Ishikawa (cell line): ENCODE data around the gene DGKZ.

ENCODE experiments used
- CEBPB ChIP-seq: IDR thresholded peaks from 2 replicates; pipeline ENCODE4 v1.6.1; 2012
- CREB1 ChIP-seq: IDR thresholded peaks from 2 replicates; pipeline ENCODE4 v1.6.1; 2012; ENCODE audit warnings: low read depth
- EGR1 ChIP-seq: IDR thresholded peaks from 2 replicates; pipeline ENCODE4 v1.6.1; 2012
- EP300 ChIP-seq: IDR thresholded peaks from 2 replicates; pipeline ENCODE4 v1.6.1; 2012; ENCODE audit warnings: borderline replicate concordance
- FOXM1 ChIP-seq: IDR thresholded peaks from 2 replicates; pipeline ENCODE4 v1.6.1; 2012; ENCODE audit warnings: low read depth, borderline replicate concordance
- NFIC ChIP-seq: IDR thresholded peaks from 2 replicates; pipeline ENCODE4 v1.6.1; 2012
- RAD21 ChIP-seq: IDR thresholded peaks from 2 replicates; pipeline ENCODE4 v1.6.1; 2012; ENCODE audit warnings: low read depth
- TAF1 ChIP-seq: IDR thresholded peaks from 2 replicates; pipeline ENCODE4 v1.6.1; 2012; ENCODE audit warnings: low read depth, mild to moderate bottlenecking
- TCF12 ChIP-seq: IDR thresholded peaks from 2 replicates; pipeline ENCODE4 v1.6.1; 2012; ENCODE audit warnings: low read depth
- TEAD4 ChIP-seq: IDR thresholded peaks from 2 replicates; pipeline ENCODE4 v1.6.1; 2012
- YY1 ChIP-seq: IDR thresholded peaks from 2 replicates; pipeline ENCODE4 v1.6.1; 2012; ENCODE audit warnings: low read depth
- ZBTB7A ChIP-seq: IDR thresholded peaks from 2 replicates; pipeline ENCODE4 v1.6.1; 2012; ENCODE audit warnings: low read depth
- TF ChIP-seq, protein P1 (sequence below): IDR thresholded peaks from 2 replicates; pipeline ENCODE4 v1.6.1; 2012
- TF ChIP-seq, protein P2 (sequence below): IDR thresholded peaks from 2 replicates; pipeline ENCODE4 v1.6.1; 2012; ENCODE audit warnings: low read depth, mild to moderate bottlenecking
- TF ChIP-seq, protein P3 (sequence below): IDR thresholded peaks from 2 replicates; pipeline ENCODE4 v1.6.1; 2012

Gene DGKZ

DNA sequence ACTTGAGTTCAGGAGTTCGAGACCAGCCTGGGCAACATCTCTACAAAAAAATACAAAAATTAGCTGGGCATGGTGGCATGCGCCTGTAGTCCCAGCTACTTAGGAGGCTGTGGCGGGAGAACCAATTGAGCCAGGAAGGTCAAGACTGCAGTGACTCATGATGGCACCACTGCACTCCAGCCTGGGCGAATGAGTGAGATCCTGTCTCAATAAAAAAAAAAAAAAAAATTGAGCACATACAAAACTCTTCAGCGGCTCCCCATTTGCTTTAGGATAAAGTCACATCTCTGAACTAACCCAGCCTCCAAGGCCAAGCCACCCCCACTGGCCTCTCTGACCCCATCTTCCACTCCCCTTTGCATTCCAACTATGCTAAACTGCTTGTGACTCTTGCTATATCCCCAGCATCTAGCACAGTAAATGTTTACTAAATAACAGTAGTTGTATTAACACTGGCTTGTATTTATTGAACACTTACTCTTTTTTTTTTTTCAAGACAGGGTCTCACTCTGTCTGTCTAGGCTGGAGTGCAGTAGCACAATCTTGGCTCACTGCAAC is 40.9 kb upstream of the DGKZ start:
- TF ChIP-seq, protein P1, sequence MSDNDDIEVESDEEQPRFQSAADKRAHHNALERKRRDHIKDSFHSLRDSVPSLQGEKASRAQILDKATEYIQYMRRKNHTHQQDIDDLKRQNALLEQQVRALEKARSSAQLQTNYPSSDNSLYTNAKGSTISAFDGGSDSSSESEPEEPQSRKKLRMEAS: no peak
- no peak for TF ChIP-seq ZBTB7A
- TF ChIP-seq TAF1: no peak
- TF ChIP-seq CREB1: no peak

DNA sequence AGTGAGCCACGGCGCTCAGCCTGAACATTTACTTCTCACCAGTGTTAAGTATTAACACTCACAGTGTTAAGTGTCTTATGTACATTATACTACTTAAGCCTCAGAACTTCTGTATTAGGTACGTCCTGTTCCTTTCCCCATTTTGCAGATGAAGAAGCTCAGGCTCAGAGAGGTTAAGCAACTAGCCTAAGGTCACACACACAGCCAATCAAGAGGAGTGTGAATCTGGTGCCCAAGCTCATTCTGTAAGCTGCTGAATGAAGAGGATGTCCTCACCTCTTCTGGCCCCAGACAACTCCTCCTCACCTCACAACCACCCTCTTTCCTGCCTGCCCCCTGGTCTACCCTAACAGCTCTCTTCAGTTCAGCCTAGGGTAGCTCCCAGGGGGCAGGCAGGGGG is 39.9 kb upstream of the DGKZ start:
- no peak for TF ChIP-seq NFIC
- TF ChIP-seq EP300: no peak
- no peak for TF ChIP-seq EGR1
- no peak for TF ChIP-seq TCF12
- no peak for TF ChIP-seq FOXM1
- TF ChIP-seq, protein P2, sequence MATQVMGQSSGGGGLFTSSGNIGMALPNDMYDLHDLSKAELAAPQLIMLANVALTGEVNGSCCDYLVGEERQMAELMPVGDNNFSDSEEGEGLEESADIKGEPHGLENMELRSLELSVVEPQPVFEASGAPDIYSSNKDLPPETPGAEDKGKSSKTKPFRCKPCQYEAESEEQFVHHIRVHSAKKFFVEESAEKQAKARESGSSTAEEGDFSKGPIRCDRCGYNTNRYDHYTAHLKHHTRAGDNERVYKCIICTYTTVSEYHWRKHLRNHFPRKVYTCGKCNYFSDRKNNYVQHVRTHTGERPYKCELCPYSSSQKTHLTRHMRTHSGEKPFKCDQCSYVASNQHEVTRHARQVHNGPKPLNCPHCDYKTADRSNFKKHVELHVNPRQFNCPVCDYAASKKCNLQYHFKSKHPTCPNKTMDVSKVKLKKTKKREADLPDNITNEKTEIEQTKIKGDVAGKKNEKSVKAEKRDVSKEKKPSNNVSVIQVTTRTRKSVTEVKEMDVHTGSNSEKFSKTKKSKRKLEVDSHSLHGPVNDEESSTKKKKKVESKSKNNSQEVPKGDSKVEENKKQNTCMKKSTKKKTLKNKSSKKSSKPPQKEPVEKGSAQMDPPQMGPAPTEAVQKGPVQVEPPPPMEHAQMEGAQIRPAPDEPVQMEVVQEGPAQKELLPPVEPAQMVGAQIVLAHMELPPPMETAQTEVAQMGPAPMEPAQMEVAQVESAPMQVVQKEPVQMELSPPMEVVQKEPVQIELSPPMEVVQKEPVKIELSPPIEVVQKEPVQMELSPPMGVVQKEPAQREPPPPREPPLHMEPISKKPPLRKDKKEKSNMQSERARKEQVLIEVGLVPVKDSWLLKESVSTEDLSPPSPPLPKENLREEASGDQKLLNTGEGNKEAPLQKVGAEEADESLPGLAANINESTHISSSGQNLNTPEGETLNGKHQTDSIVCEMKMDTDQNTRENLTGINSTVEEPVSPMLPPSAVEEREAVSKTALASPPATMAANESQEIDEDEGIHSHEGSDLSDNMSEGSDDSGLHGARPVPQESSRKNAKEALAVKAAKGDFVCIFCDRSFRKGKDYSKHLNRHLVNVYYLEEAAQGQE: no peak

GRCh38 chr11:46307785-46308341 is 39.4 kb upstream of the DGKZ start:
- TF ChIP-seq TEAD4 (no peak), RAD21 (no peak), EP300 (no peak), NFIC (no peak), FOXM1 (no peak), TAF1 (no peak), YY1 (no peak), CEBPB (no peak), ZBTB7A (no peak), CREB1 (no peak)
- TF ChIP-seq, protein P1: no peak

DNA sequence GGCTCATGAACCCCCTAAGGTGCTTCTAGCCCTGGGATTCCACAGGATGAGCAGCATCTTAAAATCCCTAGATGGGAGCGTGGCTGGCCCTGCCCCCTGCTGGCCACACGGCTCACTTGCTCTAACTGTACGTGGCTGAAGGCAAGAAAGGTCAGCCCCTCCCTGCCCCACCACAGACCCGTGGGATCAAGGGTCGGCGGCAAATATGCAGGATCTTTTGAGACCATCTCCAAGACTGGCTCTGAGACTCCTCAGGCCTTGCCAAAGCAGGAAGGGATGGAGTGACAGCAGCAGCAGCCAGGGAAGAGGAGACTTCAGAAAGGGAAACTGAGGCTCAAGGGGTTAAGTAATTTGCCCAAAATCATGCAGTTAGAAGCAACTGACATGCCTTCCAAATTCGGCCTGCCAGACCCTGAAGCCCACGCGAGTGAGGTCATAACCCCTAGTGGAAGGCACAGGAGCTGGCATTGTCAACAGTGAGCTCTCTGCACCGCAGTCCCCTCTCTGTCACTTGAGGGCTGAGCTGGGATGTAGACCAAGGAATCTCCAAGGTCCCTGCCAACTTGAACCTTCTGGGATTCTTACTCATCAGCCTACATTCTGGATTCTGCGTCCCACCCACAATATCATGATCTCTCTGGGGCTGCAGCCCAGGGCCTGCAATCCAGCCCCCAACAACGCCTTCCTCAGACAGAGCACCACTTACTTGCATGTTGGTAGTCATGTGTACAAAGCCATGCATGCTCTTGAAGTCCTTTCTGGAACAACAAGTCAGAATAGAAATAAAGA is 38.4 kb upstream of the DGKZ start:
- no peak for TF ChIP-seq EGR1
- TF ChIP-seq ZBTB7A: no peak
- no peak for TF ChIP-seq NFIC
- no peak for TF ChIP-seq CREB1
- TF ChIP-seq TEAD4: no peak
- TF ChIP-seq, protein P1: no peak
- TF ChIP-seq FOXM1: no peak
- TF ChIP-seq TAF1: no peak
- TF ChIP-seq RAD21: peak; percentile 90

GRCh38 chr11:46309814-46310259 is 37.4 kb upstream of the DGKZ start:
- TF ChIP-seq, protein P1: no peak
- TF ChIP-seq YY1: no peak
- no peak for TF ChIP-seq CEBPB
- TF ChIP-seq TAF1: no peak
- no peak for TF ChIP-seq EGR1
- TF ChIP-seq, protein P3, sequence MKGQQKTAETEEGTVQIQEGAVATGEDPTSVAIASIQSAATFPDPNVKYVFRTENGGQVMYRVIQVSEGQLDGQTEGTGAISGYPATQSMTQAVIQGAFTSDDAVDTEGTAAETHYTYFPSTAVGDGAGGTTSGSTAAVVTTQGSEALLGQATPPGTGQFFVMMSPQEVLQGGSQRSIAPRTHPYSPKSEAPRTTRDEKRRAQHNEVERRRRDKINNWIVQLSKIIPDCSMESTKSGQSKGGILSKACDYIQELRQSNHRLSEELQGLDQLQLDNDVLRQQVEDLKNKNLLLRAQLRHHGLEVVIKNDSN: no peak
- no peak for TF ChIP-seq EP300
- TF ChIP-seq TEAD4: no peak
- no peak for TF ChIP-seq TCF12
- TF ChIP-seq NFIC: no peak
- TF ChIP-seq CREB1: no peak
- no peak for TF ChIP-seq FOXM1
- TF ChIP-seq ZBTB7A: no peak

GRCh38 chr11:46315033-46315738 is 32.1 kb upstream of the DGKZ start:
- TF ChIP-seq, protein P3: peak; percentile 87
- no peak for TF ChIP-seq ZBTB7A
- no peak for TF ChIP-seq YY1
- no peak for TF ChIP-seq CREB1
- no peak for TF ChIP-seq EGR1
- 0 out of 2 replicates have a peak, but pooled peaks have one; percentile 9 for TF ChIP-seq TEAD4
- TF ChIP-seq, protein P2: no peak
- 0 out of 2 replicates have a peak, but pooled peaks have one; percentile 28 for TF ChIP-seq NFIC
- TF ChIP-seq TCF12: no peak
- TF ChIP-seq TAF1: no peak
- peak; percentile 83 for TF ChIP-seq RAD21
- TF ChIP-seq CEBPB: 0 out of 2 replicates have a peak, but pooled peaks have one; percentile 18
- TF ChIP-seq EP300: no peak
- TF ChIP-seq FOXM1: no peak
- TF ChIP-seq, protein P1: no peak
